ENCODE data around the gene RPP25L.

The RPP25L gene

GRCh38 chr9:34582787-34583186 is 29.1 kb downstream of the RPP25L start:
- DNase-seq = no peak

- DNase-seq = no peak
Observed at GRCh38 chr9:34581318-34581717, 30.6 kb downstream of the RPP25L start.

- DNase-seq = no peak
Observed at GRCh38 chr9:34580358-34580757, 31.5 kb downstream of the RPP25L start.

DNA sequence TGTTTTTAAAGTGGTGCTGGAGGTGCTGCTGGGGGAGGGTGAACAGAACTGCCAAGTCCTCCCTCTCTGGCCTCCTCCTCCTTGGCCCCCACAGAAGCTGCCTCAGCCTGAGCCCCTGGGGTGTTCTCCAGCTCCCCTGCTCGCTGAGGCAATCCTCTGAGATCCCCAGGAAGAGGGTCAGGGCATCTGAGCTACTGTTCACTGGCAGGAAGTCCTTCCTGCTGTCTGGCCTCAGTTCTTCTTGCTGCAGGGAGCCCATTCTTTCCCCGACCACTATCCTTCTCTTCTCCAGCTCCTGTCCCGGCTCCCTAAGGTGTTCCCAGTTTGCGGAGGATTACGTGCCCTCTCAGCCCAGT is 32.1 kb downstream of the RPP25L start:
- DNase-seq = no peak

- DNase-seq = no peak
Observed at GRCh38 chr9:34579104-34579807, 32.6 kb downstream of the RPP25L start.

DNA sequence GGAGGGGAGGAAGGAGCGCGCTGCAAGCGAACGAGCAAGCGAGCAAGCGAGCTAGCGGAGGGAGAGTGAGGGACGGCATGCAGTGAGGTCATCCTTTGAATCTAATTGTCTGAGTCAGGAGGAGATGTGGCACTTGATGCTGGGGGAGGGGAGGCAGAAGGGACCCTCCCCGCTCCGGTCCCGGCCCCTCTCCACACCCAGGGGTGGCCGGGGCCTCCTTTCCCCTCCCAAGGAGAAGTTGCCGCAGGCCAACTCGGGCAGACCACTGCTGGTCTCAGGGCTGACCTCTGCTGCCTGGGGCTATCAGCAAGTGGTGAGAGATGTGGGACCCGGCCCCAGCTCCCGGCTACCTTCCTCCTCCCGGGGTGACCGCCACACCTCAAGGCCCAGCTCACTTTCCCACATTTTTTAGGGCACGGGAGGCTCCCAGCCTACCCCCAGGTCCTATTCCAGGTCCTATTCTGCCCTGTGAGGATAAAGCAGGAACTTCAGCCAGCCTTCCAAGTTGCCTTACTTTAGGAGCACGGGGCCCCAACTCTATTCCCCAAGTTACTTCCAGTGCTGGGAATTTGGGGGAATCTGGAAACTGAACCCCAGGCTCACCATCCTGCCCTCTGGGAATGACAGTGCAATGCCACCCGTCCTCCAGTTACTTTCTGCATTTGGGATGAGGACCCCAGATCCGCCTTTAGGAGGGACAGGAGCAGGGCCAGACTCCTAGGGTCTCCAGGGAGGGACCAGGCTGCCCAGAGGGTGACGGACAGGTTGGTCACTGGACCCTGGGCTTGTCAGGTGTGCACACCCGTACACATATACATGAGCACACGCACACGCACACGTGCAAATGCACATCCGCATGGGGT is 33.4 kb downstream of the RPP25L start:
- DNase-seq = no peak

DNA sequence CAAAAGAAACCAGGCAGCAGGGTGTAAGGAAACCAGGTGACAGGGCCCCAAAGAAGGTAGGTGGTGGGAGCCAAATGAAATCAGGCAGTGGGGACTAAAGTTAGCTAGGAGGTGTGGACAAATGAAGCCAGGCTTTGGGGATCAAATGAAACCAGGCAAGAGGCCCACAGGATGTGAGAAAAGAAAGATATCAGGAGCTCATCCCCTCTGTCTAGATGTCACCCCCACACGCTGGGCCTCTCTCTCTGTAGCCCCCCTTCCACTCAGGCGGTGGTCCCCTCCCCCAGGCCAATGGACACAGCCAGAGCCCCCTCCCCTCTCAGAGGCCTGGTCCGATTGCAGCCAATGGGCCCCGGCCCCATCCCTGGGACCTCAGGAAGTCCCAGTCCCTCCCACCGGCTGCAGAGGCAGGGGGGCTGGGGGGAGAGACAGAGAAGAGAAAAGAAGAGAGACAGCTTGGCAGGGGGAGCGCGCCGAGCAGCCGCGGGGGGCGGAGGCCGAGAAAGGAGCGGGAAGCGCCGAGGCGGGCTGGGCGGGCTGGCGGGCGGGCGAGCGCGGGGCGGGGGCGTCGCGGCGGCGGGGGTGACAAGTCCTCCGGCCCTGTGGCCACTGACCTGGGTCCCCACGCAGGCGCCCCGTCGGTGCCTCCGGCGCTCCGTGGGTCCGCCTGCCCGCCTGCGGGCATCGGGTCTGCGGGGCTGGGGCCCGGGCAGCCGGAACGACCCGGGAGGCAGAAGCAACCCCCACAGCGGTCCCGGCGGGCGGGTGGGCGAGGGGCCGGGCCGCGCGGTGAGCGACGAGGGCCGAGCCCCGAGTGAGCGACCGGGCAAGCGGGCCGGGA is 34.3 kb downstream of the RPP25L start:
- no peak for DNase-seq

GRCh38 chr9:34576597-34577399 is 35.1 kb downstream of the RPP25L start:
- no peak for DNase-seq

DNA sequence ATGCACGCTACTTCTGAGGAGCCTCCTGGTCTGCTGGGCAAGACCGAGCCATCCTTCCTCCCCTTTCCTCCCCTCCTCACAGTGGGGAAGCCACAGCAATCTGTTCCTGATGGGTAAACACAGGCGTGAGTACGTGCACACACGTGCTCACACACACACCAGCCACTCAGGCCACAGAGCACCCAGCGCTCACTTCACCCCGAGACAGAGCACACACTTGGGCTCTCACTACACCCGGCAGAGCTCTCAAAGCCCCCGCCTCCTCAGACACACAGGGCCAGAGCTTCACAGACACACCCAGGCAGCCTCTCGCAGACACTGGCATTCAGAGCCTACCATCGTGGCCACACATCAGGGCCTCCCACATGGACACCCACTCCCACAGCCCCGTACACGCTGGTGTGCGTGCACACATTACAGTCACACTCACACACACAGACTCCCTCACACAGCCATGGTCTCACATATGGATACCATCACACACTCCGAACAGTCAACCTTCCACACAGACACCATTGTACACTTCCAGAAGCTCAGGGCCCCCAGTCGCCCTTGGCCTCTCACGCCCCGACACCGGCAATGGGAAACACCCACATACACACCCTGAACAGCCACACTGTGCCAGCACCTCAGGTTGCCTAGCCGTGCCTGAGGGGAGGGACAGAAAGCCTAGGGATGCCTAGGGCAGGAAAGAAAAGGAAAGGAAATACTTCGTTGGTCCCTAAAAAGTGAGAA is 35.9 kb downstream of the RPP25L start:
- no peak for DNase-seq

GRCh38 chr9:34575241-34575640 is 36.7 kb downstream of the RPP25L start:
- DNase-seq = no peak

DNA sequence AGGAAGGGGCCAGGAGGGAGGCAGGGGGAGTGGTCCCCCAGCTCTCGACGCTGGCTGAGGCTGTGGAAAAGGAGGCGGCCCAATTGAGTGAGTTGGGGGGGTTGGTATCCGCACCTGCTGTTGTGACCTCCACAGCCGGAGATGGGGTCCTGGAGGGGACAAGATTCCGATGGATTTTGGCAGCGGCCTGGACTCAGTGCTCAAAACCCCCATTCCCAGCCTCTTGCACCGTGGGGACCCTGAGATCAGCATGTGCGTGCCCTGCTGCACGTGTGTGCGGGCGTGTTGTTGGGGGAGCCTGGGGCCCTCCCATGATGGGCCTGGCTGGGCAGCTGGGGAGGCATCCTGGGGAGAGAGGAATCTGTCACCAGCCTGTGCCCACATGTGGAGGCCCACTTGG is 37.3 kb downstream of the RPP25L start:
- no peak for DNase-seq

DNA sequence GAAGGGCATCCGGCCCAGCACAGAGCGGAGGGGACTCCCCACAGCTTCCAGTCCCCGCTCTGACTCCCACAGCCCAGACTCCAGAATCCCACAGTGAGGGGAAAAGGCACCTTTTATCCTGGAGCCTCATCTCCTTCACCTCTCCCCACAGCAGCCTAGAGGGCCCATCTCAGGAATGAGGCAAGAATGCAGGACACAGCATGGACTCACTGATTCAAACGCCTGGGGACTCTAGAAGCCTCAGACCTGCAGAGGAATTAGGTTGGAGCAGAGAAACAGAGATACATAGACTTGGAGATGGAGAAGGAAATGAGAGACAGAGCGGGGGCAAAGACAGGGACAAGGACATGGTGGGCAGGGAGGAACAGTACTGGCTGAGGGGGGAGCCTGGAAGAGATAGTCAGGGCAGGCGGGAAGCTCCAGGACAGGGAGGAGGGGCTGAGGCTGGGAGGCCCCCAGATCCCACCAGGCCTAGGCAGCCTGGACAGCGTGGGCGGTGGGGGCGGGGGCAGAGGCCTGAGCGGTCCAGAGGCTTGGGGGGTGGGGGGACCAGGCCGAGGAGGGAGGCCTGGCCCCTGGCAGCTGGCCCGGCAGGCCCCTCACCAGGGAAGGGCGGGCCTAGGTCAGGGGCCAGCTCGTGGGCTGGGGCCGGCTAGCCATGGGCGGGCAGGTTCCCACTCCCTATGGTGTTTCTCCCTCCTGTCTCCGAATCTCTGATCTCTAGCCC is 38.1 kb downstream of the RPP25L start:
- DNase-seq = no peak

DNA sequence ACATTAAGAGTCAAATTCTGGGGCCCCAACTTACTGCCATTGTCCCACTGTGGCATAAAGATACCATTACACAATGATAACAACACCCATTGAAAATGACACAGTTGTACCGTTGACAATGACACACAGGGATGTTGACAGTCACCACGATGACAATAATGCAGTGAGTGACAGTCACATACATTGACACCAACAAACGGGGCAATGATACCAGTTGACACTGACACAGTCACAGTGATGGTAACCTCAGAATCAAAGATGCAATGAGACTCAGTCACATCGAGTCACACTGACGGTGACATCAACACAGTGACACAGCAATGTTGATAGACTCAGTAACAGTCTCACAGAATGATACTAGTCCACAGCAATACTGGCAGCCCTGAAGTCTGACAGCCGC is 39.3 kb downstream of the RPP25L start:
- DNase-seq = no peak

- no peak for DNase-seq
Observed at GRCh38 chr9:34572092-34572491, 39.8 kb downstream of the RPP25L start.

DNA sequence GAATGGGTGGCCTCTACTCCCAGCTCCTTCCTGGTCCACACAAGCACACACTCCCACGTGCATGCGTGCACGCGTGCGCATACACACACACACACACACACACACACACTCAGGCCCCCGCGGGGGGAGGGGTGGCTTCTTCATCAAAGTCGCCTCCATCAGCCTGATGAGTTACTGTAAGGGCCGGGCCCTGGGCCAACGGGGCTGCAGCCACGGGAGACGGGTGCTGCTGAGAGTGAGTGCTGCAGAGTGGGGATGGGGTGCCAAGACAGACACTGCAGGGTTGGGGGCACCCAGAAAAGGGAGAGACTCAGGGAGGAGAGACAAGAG is 40.5 kb downstream of the RPP25L start:
- no peak for DNase-seq

- no peak for DNase-seq
Observed at GRCh38 chr9:34570809-34571480, 41.0 kb downstream of the RPP25L start.

DNA sequence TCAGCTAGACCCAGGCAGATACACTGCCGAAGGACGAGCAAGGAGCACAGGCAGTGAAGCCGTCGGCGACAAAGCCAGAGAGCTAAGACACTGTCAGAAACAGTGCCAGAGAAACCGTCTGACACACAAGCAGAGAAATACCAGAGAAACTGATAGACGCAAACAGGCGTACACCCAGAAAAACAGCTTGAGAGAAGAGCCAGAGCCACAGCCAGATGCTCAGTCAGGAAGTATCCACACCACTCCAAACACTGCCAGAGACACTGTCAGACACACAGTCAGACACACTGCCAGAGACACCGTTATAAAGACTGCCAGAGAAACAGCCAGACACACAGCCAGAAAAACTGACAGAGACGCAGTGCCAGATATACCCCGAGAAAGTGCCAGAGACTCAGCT is 41.5 kb downstream of the RPP25L start:
- no peak for DNase-seq

DNA sequence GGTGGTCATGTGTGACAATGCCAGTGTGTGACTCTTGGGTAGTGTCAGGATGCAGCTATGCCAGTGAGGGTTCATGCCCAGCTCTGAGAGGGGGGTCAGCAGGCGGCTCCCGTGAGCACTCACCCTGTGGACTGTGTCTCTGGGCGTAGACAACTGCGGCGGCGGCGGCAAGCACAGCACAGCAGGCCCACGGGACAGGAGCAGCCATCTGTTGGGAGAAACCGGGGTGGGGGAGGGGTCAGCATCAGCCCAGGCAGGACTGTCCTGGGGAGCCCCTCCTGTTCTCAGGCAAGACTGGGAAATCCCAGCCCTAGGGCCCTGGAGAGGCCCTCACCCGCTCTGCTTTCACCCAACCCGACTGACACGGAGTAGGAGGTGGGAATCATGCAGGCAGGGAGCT is 43.1 kb downstream of the RPP25L start:
- DNase-seq = no peak

GRCh38 chr9:34568133-34568532 is 43.8 kb downstream of the RPP25L start:
- no peak for DNase-seq

DNA sequence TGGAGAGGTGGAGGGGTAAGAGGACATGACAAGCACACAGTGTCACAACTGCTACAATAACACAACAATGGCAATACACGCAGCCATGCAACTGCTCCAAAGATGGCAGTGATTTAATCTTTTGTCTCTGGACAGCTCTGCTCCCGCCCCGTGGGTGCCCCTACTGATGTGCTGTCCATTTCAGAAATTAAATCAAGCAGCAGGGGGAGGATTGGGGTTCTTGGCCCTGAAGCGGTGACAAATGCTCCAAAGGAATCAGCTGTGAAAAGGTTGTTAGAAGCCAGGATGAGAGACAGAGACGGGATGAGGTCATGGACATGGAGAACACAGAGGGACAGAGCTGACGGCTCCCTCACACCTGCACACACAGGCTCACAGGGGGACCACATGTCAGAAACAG is 44.9 kb downstream of the RPP25L start:
- no peak for DNase-seq

DNA sequence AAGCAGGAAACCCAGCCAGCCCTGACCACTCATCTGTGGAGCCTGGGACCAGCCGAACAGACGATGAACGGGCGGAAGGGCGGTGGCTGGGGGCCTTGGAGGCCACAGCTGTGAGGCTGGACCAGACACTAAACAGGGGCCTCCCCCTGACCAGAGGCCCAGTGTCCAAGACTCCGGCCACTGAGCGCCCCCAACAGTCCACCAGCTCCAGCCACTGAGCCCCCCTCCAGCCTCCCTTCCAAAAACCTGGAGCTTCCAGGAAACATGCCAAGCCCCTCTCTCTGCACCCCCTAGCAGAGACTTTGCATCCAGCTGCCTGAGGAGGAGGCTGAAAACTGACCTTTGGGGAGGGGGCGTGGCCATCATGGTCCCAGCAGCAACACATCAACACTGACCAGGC is 45.6 kb downstream of the RPP25L start:
- DNase-seq = no peak
